AG04449 (cell line): ENCODE results near the gene SV2C.

Source experiments
- CTCF ChIA-PET: fragments of 350-600 bp; formaldehyde crosslinking; extraction: SDS; loops from one replicate; lab custom pipeline; 2021; ENCODE audit warnings: antibody characterized with exemption; lab: Yijun Ruan, JAX
- POLR2A ChIA-PET: fragments of 400-600, 350-600 bp; formaldehyde crosslinking; extraction: SDS; loops from one replicate; lab custom pipeline; 2020; ENCODE audit warnings: antibody characterized with exemption, inconsistent platforms; lab: Yijun Ruan, JAX
- DNase-seq: peaks from one replicate; pipeline ENCODE4 v3.0.0-alpha.2; 2010; ENCODE audit warnings: low read depth, low spot score
- H3K4me3 ChIP-seq: 2 replicates; pipeline ENCODE4 v1.5.1; 2011; ENCODE audit warnings: low read depth, mild to moderate bottlenecking, control low read depth, low read length
- TF ChIP-seq, protein P1 (sequence below): IDR thresholded peaks from one replicate; pipeline ENCODE4 v1.5.1; 2011; ENCODE audit warnings: mild to moderate bottlenecking, moderate library complexity, low read length, control low read depth, inconsistent platforms; ENCODE audit not compliant: insufficient read depth; ENCODE audit errors: missing control alignments

Gene SV2C

DNA sequence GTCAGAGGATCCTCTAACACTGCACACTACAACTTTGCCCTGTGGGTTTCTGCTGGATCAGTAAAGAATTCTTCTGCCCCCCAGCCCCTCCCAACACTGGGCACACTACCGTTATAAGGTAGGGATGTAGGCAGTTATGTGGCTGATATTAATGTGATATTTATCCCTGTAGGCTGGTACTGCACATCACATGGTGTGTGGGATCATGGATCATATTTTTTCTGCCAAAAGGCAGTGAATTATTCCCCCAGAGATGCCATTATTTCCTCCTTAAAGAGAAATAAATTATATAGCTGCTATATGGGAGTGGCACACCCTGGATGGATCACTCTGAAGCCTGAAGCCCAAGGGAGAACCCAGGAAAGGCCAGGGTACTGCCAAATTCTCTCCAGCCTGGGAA lies 69.5 kb downstream of the SV2C start:
- ChIA-PET POLR2A (no interaction called here), CTCF (interaction anchor here (1.6 kb wide), 1 partner anchor 22 kb away, joined by 4 read pairs; no protein-coding TSS in a partner anchor)

DNA sequence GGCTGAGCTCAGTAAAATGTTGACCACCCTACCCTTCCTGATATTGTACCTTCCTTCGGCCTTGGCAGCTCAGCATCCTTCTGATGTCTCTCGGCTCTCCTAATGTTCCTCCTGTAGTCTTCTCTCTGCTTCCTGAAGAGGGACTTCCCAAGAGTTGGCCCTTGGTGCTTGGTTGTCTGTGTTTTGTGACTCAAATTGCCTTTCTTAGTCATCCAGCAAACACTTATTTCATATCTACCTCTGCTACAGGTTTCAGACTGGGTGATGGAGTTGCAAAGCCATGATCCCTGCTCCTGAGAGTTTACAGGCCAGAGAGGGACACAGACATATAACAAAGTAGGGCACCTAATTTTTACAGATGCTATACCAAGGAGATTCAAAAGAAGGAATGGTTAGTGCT lies 70.1 kb downstream of the SV2C start:
- TF ChIP-seq, protein P1, sequence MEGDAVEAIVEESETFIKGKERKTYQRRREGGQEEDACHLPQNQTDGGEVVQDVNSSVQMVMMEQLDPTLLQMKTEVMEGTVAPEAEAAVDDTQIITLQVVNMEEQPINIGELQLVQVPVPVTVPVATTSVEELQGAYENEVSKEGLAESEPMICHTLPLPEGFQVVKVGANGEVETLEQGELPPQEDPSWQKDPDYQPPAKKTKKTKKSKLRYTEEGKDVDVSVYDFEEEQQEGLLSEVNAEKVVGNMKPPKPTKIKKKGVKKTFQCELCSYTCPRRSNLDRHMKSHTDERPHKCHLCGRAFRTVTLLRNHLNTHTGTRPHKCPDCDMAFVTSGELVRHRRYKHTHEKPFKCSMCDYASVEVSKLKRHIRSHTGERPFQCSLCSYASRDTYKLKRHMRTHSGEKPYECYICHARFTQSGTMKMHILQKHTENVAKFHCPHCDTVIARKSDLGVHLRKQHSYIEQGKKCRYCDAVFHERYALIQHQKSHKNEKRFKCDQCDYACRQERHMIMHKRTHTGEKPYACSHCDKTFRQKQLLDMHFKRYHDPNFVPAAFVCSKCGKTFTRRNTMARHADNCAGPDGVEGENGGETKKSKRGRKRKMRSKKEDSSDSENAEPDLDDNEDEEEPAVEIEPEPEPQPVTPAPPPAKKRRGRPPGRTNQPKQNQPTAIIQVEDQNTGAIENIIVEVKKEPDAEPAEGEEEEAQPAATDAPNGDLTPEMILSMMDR, result no peak
- H3K4me3 ChIP-seq, result no peak overlapping the region
- ChIA-PET CTCF (interaction anchor here (1.6 kb wide), 1 partner anchor 22 kb away, joined by 4 read pairs; no protein-coding TSS in a partner anchor), POLR2A (no interaction called here)
- DNase-seq, result no peak

More for the DNA sequence above, 69.5 kb downstream of the SV2C start:
- DNase-seq, result no peak
- TF ChIP-seq, protein P1, result no peak
- H3K4me3 ChIP-seq, result no peak overlapping the region

DNA sequence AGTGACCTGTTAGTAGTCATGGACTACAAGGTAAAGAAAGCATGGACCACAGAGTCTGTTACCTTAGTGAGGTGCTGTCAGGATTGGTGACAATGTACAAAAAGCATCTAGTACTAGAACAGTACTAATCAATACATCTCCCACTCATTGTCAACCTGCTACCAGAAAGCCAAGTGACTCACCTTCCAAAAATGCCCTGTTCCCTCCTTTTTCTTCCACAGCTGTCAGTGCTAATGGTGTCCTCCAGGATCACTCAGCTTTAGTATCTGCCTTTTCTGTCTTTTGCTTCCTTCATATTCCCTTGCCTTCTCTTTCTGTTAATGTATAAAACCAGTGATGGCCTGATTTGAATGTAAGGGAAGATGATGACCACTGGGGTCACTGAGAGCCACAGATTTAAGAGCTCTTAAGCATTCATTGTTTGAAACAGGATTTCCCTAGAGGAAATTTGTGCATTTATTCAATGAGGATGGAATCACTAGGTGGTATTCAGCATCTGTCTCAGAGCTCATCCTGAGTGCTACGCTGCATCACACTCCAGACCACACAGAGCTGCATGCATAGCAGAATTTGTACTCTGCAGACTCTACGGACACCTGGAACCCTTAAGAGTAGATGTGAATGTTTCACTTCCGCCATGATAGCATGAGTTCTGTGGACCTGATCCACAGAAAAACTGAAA lies 71.0 kb downstream of the SV2C start:
- no peak for DNase-seq
- ChIA-PET CTCF (no interaction called here), POLR2A (no interaction called here)
- H3K4me3 ChIP-seq, result no peak overlapping the region
- TF ChIP-seq, protein P1, result no peak

DNA sequence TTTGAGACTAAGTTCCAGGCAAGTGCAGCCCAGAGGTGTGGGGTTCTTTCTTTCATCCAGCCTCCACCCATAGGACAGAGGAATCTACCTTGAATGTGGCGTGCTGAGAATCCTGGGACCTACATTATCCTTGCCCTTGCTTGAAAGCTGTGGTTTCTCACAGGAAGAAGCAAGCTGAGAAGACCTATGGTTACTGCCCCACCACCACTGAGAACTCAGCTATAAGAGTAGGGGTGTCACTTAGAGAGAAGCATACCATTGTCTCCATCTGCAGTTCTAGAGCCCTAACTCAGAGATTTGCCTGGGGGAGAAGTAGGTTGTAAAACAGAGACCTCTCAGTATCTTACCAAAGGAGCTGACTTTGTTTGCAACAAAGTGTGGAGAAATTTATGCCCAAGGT lies 72.4 kb downstream of the SV2C start:
- ChIA-PET POLR2A (no interaction called here), CTCF (interaction anchor here (0.8 kb wide), 1 partner anchor 20 kb away, joined by 3 read pairs; no protein-coding TSS in a partner anchor)
- TF ChIP-seq, protein P1, result no peak
- H3K4me3 ChIP-seq, result no peak overlapping the region
- no peak for DNase-seq

DNA sequence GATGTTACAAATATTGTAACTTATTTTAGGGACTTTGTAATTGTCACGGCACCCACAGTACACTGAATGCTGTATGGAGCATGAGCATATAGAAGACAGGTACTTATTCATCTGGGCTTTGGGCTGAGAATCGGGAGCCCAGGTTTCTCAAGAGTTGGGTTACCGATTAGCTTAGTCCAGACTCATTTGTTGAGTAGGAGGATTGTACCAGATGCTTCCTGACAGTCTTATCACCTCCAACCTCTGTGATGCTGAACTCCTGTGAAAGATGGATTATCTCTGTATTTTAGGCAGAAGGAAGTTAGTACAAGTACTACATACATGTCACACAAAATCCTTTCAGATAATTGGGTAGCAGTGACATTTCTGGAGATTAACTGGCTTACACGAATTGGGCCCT lies 79.2 kb downstream of the SV2C start:
- TF ChIP-seq, protein P1, result no peak
- H3K4me3 ChIP-seq, result no peak overlapping the region
- no peak for DNase-seq
- CTCF ChIA-PET, result no interaction called here
- POLR2A ChIA-PET, result no interaction called here

DNA sequence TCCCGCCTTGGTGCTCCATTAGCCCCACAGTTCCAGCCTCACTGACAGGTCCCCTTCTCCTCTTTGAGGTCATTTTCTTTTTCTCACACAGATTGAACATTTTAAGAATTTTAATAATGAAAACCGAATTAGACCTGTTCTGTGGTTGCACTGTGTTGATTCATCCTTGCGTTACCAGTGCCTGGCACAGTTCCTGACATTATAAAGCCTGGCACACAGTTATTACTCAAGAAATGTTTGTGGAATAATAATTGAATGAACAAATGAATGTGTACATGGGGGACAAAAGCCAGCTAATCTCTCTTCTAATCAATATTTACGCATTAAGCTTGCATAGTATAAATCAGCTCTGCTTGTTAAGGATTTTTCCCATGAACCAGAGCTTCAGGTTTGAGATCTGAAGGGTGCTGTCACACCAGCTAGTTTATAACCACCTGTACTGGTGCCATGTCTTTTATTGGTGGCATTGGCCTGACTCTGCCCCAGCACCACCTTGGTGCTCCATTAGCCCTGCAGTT lies 80.0 kb downstream of the SV2C start:
- DNase-seq, result no peak
- TF ChIP-seq, protein P1, result no peak
- H3K4me3 ChIP-seq, result no peak overlapping the region
- CTCF ChIA-PET, result interaction anchor here (1.7 kb wide), 1 partner anchor 13 kb away, joined by 5 read pairs; no protein-coding TSS in a partner anchor
- POLR2A ChIA-PET, result no interaction called here
